ENCODE results near the gene TMX1. TPM values are rescaled to one million over a fixed set of nuclear protein-coding genes. Genes with fewer than 3 reads are reported as not detected.

Gene TMX1
- 10 to 100 TPM; 31.5 to 44.1 (median 41.8) TPM for total RNA-seq

- no peaks in the 10 kb centered on the region for H3K36me3 ChIP-seq
- intact Hi-C loops (cut with DNase I; ENCODE audit: low total_unique reads), result no loop called here
- H3K9me3 ChIP-seq, result no peaks in the 10 kb centered on the region
- TF ChIP-seq POLR2AphosphoS5 (IDR thresholded peaks at IDR 0.05) (peak; percentile 81 to 91 (median 85)), POLR2A (IDR thresholded peaks at IDR 0.05) (peak; percentile 81)
- TF ChIP-seq, protein P1, sequence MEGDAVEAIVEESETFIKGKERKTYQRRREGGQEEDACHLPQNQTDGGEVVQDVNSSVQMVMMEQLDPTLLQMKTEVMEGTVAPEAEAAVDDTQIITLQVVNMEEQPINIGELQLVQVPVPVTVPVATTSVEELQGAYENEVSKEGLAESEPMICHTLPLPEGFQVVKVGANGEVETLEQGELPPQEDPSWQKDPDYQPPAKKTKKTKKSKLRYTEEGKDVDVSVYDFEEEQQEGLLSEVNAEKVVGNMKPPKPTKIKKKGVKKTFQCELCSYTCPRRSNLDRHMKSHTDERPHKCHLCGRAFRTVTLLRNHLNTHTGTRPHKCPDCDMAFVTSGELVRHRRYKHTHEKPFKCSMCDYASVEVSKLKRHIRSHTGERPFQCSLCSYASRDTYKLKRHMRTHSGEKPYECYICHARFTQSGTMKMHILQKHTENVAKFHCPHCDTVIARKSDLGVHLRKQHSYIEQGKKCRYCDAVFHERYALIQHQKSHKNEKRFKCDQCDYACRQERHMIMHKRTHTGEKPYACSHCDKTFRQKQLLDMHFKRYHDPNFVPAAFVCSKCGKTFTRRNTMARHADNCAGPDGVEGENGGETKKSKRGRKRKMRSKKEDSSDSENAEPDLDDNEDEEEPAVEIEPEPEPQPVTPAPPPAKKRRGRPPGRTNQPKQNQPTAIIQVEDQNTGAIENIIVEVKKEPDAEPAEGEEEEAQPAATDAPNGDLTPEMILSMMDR (IDR thresholded peaks at IDR 0.05), result peak in 1 of 3 donors; percentile 13
- peak within 1 kb of the TSS; percentile 75 to 83 for H3K27ac ChIP-seq
- H3K27me3 ChIP-seq, result no peaks in the 10 kb centered on the region
- DNase-seq (ENCODE audit: low spot score in 2 of 2), result peak; percentile 88 to 95
- H3K4me1 ChIP-seq, result peaks cover 0 to 8% of the 10 kb centered on the region in 2 donors
- H3K4me3 ChIP-seq, result peak within 1 kb of the TSS; percentile 74 to 99 (median 86)
These were observed at the start of gene TMX1 for GRCh38 chr14:51239813-51240803. TSS of gene TMX1 (plus strand) at chr14:51240247. CDS start at chr14:51240293, 46 bp downstream.

DNA sequence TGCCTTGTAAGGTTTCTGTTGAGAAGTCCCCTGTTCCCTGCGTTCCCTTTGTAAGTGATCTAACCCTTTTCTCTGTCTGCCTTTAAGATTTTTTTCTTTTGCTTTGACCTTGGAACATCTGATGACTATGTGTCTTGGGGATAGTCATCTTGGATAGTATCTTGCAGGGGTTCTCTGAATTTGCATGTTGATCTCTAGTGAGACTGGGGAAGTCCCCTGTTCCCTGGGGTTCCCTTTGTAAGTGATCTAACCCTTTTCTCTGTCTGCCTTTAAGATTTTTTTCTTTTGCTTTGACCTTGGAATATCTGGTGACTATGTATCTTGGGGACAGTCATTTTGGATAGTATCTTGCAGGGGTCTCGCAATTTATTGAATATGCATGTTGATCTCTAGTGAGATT, 38.2 kb upstream of the TMX1 start:
- Histone ChIP-seq H3K4me3 (no peak overlapping the region), H3K27me3 (no peaks in the 10 kb centered on the region), H3K36me3 (no peaks in the 10 kb centered on the region), H3K4me1 (no peaks in the 10 kb centered on the region), H3K27ac (no peak overlapping the region), H3K9me3 (no peaks in the 10 kb centered on the region)
- DNase-seq (ENCODE audit: low spot score in 2 of 2), result no peak
- TF ChIP-seq POLR2AphosphoS5 (IDR thresholded peaks at IDR 0.05), result no peak
- TF ChIP-seq, protein P1 (IDR thresholded peaks at IDR 0.05), result no peak
- no peak for TF ChIP-seq POLR2A (IDR thresholded peaks at IDR 0.05)
- intact Hi-C loops (cut with DNase I; ENCODE audit: low total_unique reads), result no loop called here

GRCh38 chr14:51202914-51203665, 37.0 kb upstream of the TMX1 start:
- Histone ChIP-seq H3K9me3 (no peaks in the 10 kb centered on the region), H3K4me1 (no peaks in the 10 kb centered on the region), H3K27ac (no peak overlapping the region), H3K36me3 (no peaks in the 10 kb centered on the region), H3K4me3 (no peak overlapping the region), H3K27me3 (no peaks in the 10 kb centered on the region)
- no peak for DNase-seq (ENCODE audit: low spot score in 2 of 2)
- TF ChIP-seq POLR2A (IDR thresholded peaks at IDR 0.05) (no peak), POLR2AphosphoS5 (IDR thresholded peaks at IDR 0.05) (no peak)
- TF ChIP-seq, protein P1 (IDR thresholded peaks at IDR 0.05), result no peak
- intact Hi-C loops (cut with DNase I; ENCODE audit: low total_unique reads), result no loop called here

DNA sequence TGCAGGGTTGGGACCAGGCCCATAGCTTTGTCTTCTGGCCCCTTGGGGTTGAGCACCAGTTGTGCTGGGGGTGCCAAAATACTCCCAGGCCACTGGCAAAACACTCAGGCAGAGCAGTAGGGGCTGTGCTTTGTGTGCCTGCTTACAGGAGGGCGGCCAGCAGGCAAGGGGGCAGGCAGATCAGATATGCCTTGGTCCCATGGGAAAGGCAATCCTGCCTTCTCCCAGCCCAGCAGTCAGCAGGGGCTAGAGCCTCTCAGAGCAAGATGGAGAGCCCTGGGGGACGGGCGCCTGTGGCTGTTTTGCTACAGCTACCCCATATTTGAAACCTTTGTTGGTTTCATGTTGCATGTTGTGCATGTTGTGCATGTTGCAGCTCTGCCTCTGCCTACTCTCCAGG, 36.2 kb upstream of the TMX1 start:
- intact Hi-C loops (cut with DNase I; ENCODE audit: low total_unique reads), result no loop called here
- H3K4me1 ChIP-seq, result no peaks in the 10 kb centered on the region
- no peaks in the 10 kb centered on the region for H3K9me3 ChIP-seq
- DNase-seq (ENCODE audit: low spot score in 2 of 2), result no peak
- TF ChIP-seq, protein P1 (IDR thresholded peaks at IDR 0.05), result no peak
- no peak for TF ChIP-seq POLR2AphosphoS5 (IDR thresholded peaks at IDR 0.05)
- no peak for TF ChIP-seq POLR2A (IDR thresholded peaks at IDR 0.05)
- H3K27me3 ChIP-seq, result no peaks in the 10 kb centered on the region
- H3K4me3 ChIP-seq, result no peak overlapping the region
- no peaks in the 10 kb centered on the region for H3K36me3 ChIP-seq
- H3K27ac ChIP-seq, result no peak overlapping the region
